AG20443 (cell line): ENCODE results near the gene NUAK1.

Experiments used
- DNase-seq: peaks from one replicate; pipeline ENCODE4 v3.0.0; 2012; ENCODE audit warnings: low spot score, mixed read lengths

Gene NUAK1

DNA sequence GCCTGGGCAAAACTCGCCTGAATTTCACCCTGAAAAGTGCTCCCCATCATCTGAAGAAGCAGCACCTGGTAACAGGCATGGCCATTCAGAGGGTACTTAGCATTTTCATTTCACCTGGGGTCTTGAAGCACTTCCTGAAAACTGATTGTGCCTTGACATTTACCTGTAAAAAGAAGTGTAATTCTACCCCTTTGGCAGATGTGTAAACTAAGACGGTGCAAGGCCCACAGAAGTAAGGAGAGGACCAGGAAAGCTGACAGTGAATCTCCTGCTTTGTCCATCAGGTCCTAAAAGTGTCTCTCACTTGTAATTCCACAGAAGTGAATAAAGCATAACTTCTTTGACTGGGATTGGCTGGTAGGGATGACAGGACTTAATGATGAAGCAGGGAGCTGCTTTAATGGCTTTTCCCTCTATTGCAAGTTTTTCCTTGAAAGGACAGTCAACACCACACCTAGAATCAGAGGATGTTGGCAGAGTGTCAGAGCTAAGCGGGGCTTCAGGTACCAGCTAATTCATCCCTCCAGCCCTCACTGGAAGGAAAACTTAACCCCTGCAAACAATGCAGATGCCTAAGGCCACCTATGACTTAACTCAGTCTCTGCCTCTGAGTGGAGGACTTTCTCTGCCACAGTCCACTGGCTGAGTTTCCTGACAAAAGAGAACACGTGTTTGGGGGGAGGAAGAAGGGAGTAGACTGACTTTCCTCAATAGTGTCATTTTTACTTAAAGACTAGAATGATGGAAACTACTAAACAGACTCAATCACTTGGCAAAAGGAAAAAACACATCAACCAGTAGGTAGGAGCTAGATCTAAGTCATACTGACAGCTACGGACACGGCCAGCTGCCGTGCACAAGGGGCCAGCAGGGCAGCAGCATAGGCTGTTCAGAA, 74.7 kb downstream of the NUAK1 start:
- DNase-seq: no peak

DNA sequence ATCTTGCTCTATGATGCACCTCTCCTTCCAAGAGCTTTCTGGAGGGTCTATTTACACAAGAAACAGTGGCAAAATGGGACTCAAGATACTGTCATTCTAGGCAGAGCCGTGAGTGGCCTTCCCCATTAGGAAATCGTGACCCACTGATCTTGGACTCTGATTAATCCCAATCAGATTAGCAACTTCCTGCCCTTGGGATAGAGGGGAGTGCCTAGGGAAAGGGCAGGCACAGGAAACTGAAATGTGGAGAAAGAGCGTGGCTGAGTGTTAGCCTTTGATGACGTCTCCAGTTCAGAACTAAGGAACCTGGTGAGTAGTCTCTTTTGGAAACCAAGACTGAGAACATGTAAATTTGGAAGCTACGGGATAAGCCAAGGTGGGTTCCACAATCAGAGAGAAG, 76.1 kb downstream of the NUAK1 start:
- DNase-seq: no peak

DNA sequence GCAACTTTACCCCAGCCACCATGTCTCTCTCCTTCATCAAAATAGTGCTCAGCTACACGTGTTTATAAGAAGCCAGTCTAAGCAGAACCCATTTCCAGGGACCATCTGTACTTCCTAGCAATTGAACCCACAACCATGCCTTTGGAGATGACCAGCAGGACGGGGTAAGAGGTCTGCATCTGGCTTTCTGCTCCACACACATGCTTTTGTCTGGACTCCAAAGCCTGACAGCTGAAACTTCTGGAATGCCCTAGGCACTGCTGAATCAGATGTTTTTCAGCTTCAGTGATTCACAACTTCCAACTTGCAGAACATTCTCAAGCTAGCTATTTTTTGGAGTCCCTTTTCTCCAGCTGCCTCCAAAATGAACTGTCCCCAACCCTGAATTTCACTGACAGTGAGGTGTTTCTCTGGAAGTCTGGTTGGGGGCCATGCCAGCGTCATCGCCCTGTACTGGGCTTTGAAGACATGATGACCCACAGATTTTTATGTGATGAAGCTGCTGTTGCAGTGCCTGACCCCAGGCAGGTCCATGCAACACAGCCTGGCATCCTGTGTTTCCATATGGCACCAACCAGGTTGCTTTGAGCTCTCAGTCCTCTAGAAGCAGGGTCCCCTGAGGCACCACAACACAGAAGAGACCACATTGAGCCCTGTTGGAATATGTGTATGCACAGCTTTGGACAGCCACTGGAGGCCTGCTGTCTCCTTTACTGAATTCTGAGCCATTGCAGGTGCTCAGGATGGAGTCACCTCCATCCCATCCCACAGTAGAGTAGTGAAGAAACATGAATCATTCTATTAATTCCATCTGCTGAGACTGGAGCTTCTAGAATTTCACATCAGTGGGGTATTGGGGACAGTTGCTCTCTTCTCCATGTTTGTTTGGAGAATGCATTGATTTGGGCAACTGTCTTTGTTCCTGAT, 80.2 kb downstream of the NUAK1 start:
- peak; percentile 79 for DNase-seq

DNA sequence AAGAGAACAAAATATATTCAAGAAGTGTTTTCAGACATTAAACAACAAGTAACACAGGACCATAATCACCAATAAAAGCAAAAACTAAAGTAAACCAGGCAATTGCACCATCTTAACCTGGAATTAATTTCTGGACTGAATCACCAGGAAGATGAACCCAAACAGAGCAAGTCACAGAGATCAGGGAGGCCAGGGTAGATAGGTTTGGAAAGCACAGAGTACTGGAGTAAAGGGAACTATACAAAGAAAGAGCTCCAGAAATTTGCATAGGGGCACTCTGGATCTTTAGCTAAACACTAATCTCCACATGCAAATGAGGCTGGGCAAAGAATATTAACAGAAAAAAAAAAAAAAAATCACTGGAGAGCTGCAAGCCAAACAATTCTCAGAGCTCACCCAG, 84.7 kb downstream of the NUAK1 start:
- no peak for DNase-seq

DNA sequence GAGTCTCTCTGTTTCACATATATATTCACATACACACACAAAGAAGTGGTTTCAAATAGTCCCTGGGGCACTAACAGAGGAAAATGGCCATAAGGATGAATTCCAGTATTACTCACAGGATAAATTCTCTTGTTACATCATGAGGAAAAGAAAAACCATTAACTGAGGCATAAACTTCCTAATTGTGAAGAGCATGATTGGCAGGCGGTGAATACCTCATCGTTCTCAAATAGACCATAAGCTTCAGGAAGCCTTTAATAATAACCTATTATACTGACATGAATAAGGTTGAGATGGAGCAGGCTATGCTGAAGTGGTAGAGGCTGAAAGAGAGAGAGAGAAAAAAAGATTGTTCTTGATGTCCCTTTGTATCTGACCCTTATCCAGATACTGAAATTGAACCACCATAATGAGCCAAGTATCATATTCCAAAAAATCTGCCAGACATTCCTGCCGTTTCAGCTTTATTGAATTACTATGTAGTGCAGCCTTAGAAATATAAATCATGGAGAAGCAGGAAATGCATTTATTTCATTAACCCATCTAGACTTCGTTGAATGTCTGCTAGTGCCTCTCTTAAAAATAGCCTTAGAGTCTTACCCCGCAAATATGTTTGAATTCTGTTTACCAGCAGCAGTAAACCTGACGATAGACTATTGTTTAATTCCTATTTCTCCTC, 86.8 kb downstream of the NUAK1 start:
- no peak for DNase-seq

DNA sequence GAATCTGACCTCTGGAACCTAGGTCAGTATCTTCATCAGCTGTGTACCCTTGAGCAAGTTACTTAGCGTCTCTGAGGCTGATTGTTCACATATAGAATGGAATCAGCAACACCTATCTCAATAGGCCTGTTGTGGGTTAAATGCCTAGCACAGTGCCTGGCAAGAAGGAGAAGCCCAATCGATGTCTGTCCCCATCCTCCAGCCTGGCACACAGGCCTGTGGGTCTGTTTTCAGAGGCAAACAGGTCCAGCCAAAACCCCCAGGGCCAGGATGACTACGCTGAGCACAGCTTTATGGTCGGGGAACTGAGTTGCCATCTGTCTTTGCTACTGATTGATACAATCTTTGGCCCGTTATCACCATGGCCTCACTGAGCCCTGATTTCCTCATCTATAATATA, 89.2 kb downstream of the NUAK1 start:
- no peak for DNase-seq

DNA sequence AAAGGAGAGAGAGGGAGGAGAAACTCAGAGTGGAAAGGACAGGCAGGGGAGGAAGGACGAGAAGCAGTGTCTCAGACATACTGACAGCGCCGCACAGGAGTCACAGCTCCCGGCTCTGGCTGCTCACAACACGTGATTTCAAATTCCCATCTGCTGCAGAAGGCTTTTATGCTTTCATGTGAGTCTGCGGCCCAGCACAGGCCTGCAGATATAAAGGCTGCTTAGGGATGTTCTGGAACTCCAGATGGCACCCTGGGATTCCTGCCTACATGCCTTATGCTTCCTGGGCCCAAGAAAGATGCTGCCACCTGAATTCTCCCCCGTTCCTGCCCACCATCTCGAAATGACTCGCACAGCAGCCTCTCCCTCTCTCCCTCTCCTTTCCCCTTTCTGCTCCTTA, 89.6 kb downstream of the NUAK1 start:
- no peak for DNase-seq

DNA sequence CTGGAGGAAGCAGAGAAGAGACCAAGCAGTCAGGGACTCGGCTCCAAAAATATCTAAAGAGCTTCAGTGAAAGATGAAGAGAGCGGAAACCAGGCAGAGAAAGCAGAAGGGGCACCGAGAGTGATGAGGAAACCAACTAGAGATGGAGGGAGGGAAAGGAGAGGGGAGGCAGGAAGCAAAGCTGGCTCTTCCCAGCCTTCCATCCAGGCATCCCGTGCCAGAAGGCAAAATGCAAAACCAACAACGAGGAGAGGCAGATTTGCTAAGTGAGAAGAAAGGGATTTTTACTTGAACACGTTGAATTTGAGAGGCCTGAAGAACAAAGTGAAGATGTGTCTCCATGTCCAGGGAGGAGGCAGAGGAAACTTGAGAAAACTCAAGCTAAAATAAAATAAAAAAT, 90.1 kb downstream of the NUAK1 start:
- DNase-seq: no peak

DNA sequence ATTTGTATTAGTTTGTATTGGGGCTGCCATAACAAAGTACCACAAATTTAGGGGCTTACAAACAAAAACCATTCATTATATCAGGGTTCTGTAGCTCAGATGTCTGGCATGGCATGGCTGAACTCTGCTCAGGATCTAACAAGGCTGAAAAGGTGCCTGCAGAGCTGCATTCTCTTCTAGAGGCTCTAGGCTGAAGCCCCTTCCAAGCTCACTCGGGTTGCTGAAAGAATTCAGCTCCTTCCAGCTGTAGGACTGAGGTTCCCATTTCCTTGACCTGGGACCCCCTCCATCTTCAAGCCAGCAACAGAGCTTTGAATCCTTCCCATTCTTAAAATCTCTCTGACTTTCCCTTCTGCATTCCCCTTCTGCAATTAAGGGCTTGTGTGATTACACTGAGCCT, 90.7 kb downstream of the NUAK1 start:
- DNase-seq: no peak

DNA sequence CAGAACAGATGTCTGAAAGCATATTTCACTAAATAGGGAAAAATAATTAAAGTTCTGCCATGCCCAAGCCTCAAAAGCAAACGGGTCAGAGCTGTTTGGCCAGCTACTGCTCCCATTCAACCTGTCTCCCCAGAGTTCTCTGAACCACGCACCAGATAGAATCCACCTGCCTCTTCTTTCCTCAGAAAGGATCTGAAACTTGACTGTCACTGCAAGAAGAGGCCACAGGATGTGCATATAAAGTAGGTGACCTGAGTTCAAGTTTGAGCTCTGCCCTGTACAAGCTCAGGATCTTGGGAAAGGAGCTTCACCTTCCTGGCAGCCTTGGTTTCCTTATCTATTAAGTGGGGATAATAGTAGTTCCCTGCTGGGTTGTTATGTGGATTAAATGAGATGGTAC, 91.8 kb downstream of the NUAK1 start:
- DNase-seq: no peak

DNA sequence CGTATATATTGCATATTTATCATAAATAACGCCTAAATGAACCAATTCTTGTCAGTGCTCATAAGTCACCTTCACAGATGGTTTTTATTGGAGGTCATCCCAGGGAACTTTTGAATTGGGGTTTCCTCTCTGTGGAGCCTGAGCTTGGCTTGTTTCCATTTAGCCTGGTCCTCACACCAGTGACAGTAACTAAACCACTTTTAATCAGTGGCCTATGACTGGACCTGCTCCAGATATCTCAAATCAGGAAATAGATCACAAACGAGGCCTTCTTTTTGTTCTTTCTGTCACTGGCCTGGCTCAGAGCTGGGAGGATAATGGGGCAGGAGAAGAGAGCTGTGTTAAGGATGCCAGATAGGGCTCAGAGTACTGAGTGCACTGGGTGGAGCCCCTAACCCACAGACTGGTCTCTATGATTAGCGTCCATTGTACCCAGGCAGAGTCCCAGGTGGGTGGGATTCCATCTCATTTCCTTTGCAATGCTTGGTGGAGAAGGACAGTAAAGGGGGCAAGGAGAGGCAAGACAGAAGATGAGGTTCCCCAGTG, 92.4 kb downstream of the NUAK1 start:
- no peak for DNase-seq

DNA sequence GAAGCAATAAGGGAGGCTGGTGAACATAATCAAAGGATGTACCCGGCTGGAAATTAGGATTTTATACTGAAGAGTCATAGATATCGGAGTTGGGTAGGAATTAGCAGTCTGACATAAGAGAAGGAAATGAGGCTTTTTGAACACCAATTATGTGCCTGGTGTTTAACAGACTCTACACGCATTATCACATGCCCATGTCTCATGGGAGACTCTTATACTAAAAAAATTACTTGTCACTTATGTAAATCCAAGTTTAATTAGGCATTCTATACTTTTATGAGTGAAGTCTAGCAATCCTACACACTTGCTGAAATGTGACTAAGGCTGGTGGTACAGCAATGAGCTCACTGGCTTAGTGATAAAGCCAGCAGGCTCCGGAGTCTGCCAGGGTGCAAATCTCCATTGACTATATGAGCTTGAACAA, 93.5 kb downstream of the NUAK1 start:
- no peak for DNase-seq

DNA sequence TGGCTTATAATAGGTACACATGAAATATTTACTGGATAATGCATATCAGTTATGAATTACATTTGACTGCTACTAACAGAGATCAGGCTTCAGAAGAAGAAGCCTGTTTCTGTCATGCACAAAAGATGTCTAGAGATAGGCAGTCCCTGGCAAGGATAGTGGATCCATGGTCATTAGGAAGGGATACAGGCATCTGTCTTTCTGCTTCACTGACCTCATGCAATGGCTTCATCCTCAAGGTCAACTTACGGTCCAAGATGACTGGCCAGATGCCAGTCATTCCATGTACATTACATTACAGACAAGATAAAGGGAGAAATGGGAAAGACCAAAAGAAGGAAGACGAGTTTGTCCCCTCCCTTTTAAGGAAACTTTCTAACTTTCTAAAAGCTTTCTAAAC, 94.0 kb downstream of the NUAK1 start:
- no peak for DNase-seq

DNA sequence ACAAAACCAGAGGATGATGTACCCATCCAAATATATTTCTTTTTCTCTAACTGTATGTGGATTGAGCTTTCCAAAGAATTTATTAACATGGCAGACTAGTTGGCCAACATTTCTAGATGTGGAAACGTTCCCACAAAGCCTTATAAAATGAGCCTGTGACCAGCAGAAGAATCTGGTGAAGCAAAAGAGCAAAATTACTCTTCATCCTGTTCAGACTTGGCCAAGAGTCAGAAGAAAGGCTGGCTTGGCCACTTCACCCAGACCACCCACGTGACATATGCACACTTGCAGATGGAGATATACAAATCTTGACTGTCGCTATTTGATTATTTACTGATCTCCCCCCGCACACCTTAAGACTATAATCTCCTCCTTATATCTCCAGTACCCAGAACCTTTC, 96.7 kb downstream of the NUAK1 start:
- DNase-seq: no peak

DNA sequence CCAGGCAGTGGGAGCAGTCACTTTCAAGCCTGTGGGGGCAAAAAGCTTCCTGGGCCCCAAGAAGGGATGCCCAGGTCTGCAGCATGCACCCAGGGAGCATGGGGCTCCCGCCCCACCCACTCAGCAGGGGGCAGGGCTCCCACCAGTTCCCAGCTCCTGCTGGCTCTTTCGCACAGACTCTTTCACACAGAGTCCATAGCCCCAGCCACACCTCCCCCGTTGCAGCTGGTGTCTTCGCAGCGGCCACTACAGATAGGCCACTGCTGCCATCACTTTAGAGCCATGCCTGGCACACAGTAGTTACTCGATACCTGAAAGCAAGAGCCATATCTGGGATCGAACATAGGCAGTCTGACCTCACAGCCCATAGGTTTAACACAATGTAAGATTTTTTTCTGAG, 98.2 kb downstream of the NUAK1 start:
- DNase-seq: no peak

DNA sequence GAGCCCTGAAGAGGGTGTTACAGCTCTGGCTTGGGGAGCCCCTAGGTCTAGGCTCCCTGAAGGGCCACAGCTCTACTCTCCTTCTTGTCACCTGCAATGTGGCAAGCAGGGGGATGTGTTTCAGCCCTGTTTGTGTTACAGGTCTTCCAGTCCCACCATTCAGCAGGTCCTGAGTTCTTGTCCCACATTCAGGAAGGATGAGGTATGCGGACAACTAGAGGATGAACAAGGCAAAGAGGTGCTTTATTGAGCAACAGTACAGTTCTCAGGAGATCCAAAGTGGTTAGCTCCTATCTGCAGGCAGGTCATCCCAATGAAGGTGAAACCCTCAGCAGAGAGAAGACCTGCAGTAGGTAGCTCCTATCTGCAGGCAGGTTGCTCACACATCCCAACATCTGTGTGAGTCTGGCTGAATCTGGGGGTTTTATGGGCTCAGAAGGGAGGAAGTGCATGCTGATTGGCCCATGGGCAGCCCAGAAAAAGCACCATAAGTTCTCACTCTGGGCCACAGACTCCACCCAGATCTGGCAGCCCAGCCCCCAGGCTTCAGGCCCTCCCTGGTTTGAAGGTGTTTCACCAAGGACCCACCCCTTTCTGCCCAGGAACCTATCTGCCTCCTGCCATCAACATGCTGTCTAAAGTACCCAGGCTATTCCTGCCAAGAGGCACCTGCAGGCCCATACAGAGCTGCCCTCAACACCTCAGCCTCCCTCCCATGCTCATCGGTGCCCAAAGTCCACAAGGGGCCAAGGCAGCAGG, 98.9 kb downstream of the NUAK1 start:
- no peak for DNase-seq

DNA sequence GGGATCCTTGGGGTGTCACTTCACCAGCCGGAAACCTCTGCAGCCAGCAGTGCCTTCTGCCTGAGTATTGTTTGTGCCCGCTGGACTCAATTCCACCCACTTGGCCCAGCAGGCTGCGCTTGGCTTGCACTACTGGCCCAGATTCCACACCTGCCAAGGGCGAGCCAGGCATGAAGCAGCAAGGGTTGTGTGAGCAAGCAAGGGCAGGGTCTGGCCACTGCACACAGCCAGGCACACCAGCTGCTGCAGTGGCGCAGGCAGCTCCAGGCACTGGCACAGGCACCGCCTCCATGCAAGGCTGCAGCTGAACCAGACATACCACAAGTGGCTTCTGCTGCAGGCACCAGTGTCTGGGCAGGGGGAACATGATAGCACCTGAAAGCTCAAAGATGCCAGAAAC, 99.5 kb downstream of the NUAK1 start:
- no peak for DNase-seq

DNA sequence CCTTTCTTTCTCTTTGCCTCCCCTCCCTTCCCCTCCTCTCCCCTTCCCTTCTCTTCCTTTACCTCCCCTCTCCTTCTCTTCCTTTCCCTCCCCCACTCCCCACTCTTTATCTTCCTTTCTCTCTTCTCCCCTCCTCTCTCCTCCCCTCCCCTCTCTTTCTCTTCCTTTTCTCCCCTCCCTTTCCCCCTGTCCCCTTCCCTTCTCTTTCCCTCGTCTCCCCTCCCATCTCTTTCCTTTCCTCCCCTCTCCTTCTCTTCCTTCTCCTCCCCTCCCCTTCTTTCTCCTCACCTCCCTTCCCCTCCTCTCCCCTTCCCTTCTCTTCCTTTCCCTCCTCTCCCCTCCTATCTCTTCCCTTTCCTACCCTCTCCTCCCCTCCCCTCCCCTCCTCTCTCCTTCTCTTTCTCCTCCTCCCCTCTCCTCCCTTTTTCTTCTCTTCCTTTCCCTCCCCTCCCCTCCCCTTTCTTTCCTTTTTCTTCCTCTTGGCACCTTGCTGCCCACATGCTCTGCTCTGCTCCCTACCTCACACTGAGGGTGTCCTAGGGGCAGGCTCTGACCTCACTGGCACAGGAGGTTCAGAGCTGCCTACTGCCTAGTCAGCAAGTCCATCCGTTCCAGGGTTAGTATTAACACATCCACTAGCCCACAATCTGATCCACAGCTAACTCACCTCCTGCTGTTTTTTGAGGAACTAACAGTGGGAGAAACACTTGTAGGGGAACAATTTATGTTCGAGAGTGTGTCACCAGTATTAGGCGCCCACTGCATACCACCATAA, 101.0 kb downstream of the NUAK1 start:
- DNase-seq: no peak

DNA sequence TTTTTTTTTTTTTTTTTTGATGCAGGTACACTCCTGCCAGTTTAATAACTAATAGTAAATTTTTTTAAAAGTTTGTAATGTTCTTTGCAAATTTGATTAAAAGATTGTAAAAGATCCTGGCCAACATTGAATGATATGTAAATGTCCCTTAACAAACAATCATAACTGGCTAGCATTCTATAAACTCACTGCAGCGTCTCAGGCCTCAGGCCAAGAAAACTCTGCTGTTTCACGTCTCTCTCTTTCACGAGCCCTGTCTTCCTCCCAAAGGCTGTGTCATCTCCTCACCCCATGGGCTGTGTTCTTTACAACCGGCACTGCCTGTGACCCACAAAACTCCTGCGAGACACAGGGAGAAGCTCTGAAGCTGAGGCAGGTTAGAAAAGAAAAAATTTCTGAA, 103.3 kb downstream of the NUAK1 start:
- DNase-seq: no peak

DNA sequence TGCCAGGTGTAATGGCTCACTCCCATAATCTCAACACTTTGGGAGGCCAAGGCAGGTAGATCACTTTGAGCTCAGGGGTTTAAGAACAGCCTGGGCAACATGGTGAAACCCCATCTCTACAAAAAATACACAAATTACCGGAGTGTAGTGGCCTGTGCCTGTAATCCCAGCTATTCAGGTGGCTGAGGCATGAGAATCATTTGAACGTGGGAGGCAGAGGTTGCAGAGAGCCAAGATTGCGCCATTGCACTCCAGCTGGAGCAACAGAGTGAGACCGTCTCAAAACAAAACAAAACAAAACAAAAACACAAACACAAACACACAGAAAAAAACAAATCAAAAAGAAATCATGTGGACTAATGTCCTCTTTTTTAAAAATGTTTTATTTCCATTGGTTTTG, 104.4 kb downstream of the NUAK1 start:
- no peak for DNase-seq
